Muscle of leg (tissue), 11 donors: ENCODE results near the gene CFAP251. TPM values are rescaled to one million over a fixed set of nuclear protein-coding genes. Genes with fewer than 3 reads are reported as not detected.
A peak's percentile ranks its signal among the peaks of the same experiment; 100 is the strongest.

Experiments used
- DNase-seq: peaks from one replicate; pipeline ENCODE4 v3.0.0; 2013
- H3K27ac ChIP-seq: one replicate; pipeline ENCODE4 v1.5.1; 2013; ENCODE audit warnings: mild to moderate bottlenecking, low read length, control low read depth
- H3K27me3 ChIP-seq: one replicate; pipeline ENCODE4 v1.6.1; 2013; ENCODE audit warnings: low read length; ENCODE audit not compliant: control insufficient read depth, insufficient read depth
- H3K36me3 ChIP-seq: one replicate; pipeline ENCODE4 v1.6.1; 2013; ENCODE audit warnings: low read length; ENCODE audit not compliant: control insufficient read depth, insufficient read depth
- H3K4me1 ChIP-seq: one replicate; pipeline ENCODE4 v1.6.1; 2013; ENCODE audit warnings: low read length; ENCODE audit not compliant: control insufficient read depth, insufficient read depth
- H3K4me3 ChIP-seq: one replicate; pipeline ENCODE4 v1.5.1; 2013; ENCODE audit warnings: low read length, control low read depth
- H3K9me3 ChIP-seq: replicated peaks from 2 replicates; pipeline ENCODE4 v1.6.1; 2013; ENCODE audit warnings: low read depth, low read length; ENCODE audit not compliant: control insufficient read depth
- WGBS: methylation state at CpG from one replicate; pipeline ENCODE4 v1.1.5; 2013; ENCODE audit warnings: missing lambda C conversion rate; ENCODE audit not compliant: insufficient coverage; 5-methylcytosine and 5-hydroxymethylcytosine counted together
- polyA plus RNA-seq, 8 donors: library from polyadenylated mRNA; unstranded; fragments of 120-200 nt; gene quantifications; one replicate each; pipeline versions ENCODE4 v1.2.1 to v1.2.3, GENCODE V29; 2013; ENCODE audit warnings: inconsistent platforms in 1 of 8, low replicate concordance in 1 of 8; ENCODE audit not compliant: insufficient read length in 8 of 8, insufficient read depth in 1 of 8
- total RNA-seq: library from RNA; stranded (reverse); fragments of 120-200 nt; gene quantifications from one replicate; pipeline ENCODE4 v1.2.4, GENCODE V29; 2013

CFAP251 gene
- total and polyA plus RNA-seq, 9 donors: 0.74 to 2.1 (median 1.2) TPM

DNA sequence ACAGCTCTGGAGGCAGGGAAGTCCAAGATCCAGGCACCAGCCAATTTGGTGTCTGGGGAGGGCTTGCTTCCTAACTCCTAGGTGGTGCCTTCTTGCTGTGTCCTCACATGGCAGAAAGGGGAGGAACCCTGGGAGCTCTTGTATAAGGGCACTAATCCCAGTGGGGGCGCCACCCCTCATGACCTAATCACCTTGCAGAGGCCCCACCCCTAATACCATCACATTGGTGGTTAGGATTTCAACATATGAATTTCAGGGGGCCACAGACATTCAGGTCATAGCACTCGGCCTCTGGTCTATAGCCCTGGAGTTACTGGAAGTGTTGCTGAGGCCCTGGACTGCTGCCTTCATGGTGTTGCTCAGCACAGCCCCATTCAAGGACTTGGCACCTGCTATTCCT lies 15.2 kb upstream of the CFAP251 start:
- H3K4me3 ChIP-seq: no peak overlapping the region
- no peaks in the 10 kb centered on the region for H3K9me3 ChIP-seq
- WGBS: 83% methylated on average over 1 of the region's 2 CpGs
- no peak for DNase-seq
- H3K27me3 ChIP-seq: no peaks in the 10 kb centered on the region
- H3K4me1 ChIP-seq: no peaks in the 10 kb centered on the region
- peaks cover 58% of the 10 kb centered on the region for H3K36me3 ChIP-seq
- H3K27ac ChIP-seq: no peak overlapping the region

DNA sequence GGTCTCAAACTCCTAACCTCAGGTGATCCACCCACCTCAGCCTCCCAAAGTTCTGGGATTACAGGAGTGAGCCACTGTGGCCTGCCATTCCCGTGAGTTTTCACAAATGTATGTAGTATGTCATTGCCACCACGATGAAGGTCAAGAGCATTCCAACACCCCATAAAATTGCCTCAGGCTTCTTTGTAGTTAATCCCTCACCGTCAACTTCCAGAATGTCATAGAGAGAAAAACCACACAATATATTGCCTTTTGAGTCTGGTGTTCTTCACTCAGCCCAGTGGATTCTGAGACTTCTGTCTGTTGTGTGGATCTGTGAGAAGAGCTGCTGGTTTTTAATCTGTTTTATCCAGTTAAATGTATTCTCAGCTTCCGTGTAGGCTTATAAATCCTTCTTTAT lies 12.6 kb upstream of the CFAP251 start:
- WGBS: no CpG with 5 or more reads among the region's 4 CpGs
- H3K27ac ChIP-seq: no peak overlapping the region
- H3K4me1 ChIP-seq: no peaks in the 10 kb centered on the region

DNA sequence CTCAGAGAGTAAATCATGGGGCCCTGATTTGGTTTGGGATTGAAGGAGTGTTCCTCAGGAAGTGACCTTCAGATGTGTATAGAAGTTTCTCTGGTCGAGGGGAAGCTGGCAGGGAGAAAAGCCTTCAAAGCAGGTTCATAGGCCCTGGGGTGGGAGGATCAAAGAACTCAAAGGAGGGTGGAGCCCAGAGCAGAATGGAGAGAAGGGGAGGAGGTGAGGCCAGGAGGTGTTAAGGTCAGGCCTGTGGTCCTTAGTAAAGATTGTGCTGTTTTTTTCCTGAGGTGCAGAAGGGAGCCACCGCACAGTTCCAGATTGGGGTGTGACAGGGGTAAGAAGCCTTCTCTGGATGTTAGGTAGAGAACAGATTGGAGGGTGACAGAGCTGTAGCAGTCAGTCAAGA lies 9.7 kb upstream of the CFAP251 start:
- peaks cover 43% of the 10 kb centered on the region for H3K36me3 ChIP-seq
- no peaks in the 10 kb centered on the region for H3K4me1 ChIP-seq
- no peaks in the 10 kb centered on the region for H3K9me3 ChIP-seq
- DNase-seq: no peak
- WGBS: 60% methylated on average over 2 of the region's 2 CpGs
- H3K27ac ChIP-seq: no peak overlapping the region
- H3K4me3 ChIP-seq: no peak overlapping the region
- H3K27me3 ChIP-seq: no peaks in the 10 kb centered on the region

More for the DNA sequence above, 12.6 kb upstream of the CFAP251 start:
- Histone ChIP-seq H3K9me3 (no peaks in the 10 kb centered on the region), H3K27me3 (no peaks in the 10 kb centered on the region), H3K36me3 (peaks cover 60% of the 10 kb centered on the region), H3K4me3 (no peak overlapping the region)
- DNase-seq: no peak

DNA sequence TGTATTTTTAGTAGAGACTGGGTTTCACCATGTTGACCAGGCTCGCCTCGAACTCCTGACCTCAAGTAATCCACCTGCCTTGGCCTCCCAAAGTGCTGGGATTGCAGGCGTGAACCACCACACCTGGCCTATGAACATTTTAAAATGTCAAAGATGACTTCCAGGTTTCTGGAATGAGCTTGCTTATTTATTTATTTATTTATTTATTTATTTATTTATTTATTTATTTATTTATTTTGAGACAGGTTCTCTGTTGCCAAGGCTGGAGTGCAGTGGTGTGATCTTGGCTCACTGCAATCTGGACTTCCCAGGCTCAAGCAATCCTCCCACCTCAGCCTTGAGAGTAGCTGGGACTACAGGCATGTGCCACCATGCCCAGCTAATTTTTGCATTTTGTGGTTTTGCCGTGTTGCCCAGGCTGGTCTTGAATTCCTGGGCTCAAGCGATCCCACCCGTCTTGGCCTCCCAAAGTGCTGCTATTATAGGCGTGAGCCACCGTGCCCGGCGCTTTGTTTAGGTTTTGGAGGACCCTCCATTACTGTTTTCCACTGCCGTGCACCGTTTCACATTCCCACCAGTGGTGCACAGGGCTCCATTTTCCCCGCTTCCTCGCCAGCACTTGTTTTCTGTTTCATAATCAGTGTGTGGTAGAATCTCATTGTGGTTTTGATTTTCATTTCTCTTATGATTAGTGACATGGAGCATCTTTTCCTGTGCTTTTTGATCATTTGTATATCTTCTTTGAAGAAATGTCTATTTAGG lies 6.4 kb upstream of the CFAP251 start:
- 92% methylated on average over 7 of the region's 14 CpGs for WGBS
- Histone ChIP-seq H3K27ac (no peak overlapping the region), H3K36me3 (peaks cover 50% of the 10 kb centered on the region), H3K9me3 (no peaks in the 10 kb centered on the region), H3K4me1 (peaks cover 6% of the 10 kb centered on the region), H3K27me3 (no peaks in the 10 kb centered on the region), H3K4me3 (no peak overlapping the region)
- DNase-seq: no peak

DNA sequence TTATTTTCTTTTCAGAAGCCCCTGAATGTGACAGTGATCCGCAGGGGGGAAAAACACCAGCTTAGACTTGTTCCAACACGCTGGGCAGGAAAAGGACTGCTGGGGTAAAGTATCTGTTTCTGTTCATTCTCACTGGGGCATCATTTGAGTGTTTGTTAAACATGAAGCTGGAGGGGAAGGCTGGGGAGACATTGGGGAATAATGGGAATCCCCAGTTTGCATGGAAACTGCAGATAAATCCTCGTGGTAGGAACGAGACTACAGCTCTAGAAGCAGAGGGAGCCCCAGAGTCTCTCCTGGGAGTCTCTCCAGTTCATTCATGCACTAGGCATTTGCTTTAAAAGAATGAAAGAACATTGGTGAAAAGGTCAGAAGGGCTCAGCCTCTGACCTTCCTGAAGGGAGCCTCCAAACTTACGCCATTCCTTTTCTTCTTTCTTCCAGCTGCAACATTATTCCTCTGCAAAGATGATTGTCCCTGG lies 2.5 kb upstream of the CFAP251 start:
- no peaks in the 10 kb centered on the region for H3K9me3 ChIP-seq
- peaks cover 41% of the 10 kb centered on the region for H3K36me3 ChIP-seq
- H3K27ac ChIP-seq: no peak overlapping the region
- DNase-seq: peak; percentile 10
- no peaks in the 10 kb centered on the region for H3K27me3 ChIP-seq
- peaks cover 17% of the 10 kb centered on the region for H3K4me1 ChIP-seq
- no peak overlapping the region for H3K4me3 ChIP-seq
- WGBS: 80% methylated on average over 5 of the region's 5 CpGs

DNA sequence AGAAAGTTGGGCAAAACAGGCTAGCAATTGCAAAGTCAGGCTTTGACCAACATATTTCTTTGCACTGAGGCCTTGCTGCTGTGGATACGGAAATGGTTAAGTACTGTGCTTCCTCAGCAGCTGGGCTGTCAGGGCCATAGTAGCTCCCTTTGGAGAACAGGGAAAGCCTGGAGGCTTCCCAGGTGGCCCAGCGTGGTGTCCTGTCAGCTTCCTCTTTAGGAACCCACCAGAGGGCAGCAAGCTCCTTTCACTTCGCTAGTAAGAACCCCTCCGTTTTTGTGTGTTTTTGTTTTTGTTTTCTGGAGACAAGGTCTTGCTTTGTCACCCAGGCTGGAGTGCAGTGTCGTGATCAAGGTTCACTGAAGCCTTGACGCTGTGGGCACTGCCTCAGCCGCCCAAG lies 1.7 kb upstream of the CFAP251 start:
- Histone ChIP-seq H3K9me3 (no peaks in the 10 kb centered on the region), H3K4me1 (peaks cover 17% of the 10 kb centered on the region), H3K27me3 (no peaks in the 10 kb centered on the region), H3K4me3 (no peak overlapping the region), H3K36me3 (peaks cover 39% of the 10 kb centered on the region), H3K27ac (no peak overlapping the region)
- WGBS: 66% methylated on average over 4 of the region's 7 CpGs
- DNase-seq: peak; percentile 62

DNA sequence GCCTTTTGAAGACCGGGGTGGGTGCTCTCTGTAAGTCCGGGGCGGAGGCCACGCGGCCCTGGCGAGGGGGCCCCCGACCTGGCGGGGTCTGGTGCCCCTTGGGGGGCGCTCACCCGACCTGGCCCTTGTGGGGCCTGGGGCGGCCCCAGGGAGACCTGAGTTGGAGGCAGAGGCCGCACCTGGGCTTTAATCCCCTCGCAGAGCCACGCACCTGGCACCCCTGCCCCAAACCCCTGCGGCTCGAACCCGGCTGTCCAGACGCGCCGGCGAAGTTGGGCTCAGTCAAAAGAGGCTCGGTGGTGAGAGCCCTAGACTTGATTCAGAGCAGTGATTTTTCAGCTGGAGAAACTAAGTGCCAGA lies 267 bp downstream of the CFAP251 start:
- 11% methylated on average over 21 of the region's 22 CpGs for WGBS
- Histone ChIP-seq H3K27me3 (no peaks in the 10 kb centered on the region), H3K9me3 (no peaks in the 10 kb centered on the region), H3K4me3 (peak overlapping the region; percentile 33), H3K27ac (peak overlapping the region; percentile 42), H3K4me1 (peaks cover 18% of the 10 kb centered on the region), H3K36me3 (peaks cover 33% of the 10 kb centered on the region)
- no peak for DNase-seq

DNA sequence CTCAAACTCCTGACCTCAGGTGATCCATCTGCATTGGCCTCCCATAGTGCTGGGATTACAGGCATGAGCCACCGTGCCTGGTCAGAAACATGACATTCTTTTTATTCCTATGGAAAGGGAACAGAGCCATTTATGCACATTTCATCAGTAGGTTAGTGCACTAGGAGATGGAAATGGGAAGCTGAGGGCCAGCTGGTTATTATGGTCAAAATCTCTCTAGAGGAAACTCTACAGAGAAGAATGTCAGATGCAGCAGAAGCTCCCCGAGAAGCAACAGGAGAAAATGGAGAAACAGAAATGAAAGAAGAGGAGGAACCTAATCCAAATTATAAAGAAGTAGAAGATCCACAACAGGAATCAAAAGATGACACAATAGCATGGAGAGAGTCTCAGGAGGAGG lies 2.7 kb downstream of the CFAP251 start:
- H3K27ac ChIP-seq: no peak overlapping the region
- no peak overlapping the region for H3K4me3 ChIP-seq
- H3K36me3 ChIP-seq: peaks cover 19% of the 10 kb centered on the region
- H3K27me3 ChIP-seq: no peaks in the 10 kb centered on the region
- no peaks in the 10 kb centered on the region for H3K9me3 ChIP-seq
- H3K4me1 ChIP-seq: peaks cover 28% of the 10 kb centered on the region
- no CpG with 5 or more reads among the region's 2 CpGs for WGBS
- no peak for DNase-seq

DNA sequence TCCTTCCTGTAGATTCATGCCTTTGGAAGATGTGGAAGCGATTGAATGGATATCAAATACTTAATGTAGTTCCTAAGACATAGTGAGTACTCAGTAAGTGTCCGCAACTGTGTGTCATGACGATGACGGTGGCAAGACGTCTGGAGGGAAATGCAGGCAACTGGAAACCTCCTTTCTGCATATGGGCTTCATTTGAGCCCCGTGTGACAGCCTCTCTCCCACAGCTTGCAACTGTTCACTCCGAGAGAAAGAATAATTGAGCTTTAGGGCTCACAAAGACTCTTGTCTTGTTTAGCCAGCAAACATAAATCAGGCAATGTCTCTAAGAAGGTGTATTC lies 6.9 kb downstream of the CFAP251 start:
- Histone ChIP-seq H3K36me3 (no peaks in the 10 kb centered on the region), H3K27me3 (no peaks in the 10 kb centered on the region), H3K27ac (peak overlapping the region; percentile 93), H3K9me3 (no peaks in the 10 kb centered on the region), H3K4me3 (peak overlapping the region; percentile 15), H3K4me1 (peaks cover 13% of the 10 kb centered on the region)
- WGBS: 14% methylated on average over 4 of the region's 7 CpGs
- peak; percentile 53 for DNase-seq

DNA sequence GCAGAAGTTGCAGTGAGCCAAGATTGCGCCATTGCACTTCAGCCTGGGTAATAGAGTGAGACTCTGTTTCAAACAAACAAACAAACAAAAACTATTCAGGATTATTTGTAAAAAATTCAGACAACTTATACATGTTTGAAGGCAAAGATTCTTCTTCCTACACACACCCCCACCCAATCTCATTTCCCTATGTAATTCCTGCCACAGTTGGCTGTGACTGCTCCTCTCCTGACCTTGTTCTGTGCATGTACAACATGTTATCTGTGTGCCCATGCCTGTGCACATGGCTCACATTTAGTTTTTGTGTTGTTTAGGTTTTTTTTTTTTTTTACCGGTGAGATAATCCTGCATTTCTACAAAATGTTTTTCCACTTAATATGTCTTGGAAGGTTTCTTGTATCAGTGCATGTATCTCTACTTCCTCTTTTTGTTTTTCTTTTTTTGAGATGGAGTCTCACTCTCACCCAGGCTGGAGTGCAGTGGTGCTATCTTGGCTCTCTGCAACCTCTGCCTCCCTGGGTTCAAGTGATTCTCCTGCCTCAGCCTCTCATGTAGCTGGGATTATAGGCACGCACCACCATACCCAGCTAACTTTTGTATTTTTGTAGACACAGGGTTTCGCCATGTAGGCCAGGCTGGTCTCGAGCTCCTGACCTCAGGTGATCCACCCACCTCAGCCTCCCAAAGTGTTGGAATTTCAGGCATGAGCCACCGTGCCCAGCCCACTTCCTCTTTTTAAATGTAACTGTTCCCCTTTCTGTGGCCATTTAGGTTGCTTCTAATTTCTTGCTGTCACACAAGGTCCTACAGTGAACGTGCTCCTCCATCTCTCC lies 8.7 kb downstream of the CFAP251 start:
- Histone ChIP-seq H3K27me3 (no peaks in the 10 kb centered on the region), H3K36me3 (no peaks in the 10 kb centered on the region), H3K9me3 (no peaks in the 10 kb centered on the region), H3K4me3 (no peak overlapping the region), H3K4me1 (peaks cover 13% of the 10 kb centered on the region), H3K27ac (no peak overlapping the region)
- 63% methylated on average over 5 of the region's 7 CpGs for WGBS
- DNase-seq: no peak
